ENCODE results near the gene ZNF629.

ZNF629 gene

DNA sequence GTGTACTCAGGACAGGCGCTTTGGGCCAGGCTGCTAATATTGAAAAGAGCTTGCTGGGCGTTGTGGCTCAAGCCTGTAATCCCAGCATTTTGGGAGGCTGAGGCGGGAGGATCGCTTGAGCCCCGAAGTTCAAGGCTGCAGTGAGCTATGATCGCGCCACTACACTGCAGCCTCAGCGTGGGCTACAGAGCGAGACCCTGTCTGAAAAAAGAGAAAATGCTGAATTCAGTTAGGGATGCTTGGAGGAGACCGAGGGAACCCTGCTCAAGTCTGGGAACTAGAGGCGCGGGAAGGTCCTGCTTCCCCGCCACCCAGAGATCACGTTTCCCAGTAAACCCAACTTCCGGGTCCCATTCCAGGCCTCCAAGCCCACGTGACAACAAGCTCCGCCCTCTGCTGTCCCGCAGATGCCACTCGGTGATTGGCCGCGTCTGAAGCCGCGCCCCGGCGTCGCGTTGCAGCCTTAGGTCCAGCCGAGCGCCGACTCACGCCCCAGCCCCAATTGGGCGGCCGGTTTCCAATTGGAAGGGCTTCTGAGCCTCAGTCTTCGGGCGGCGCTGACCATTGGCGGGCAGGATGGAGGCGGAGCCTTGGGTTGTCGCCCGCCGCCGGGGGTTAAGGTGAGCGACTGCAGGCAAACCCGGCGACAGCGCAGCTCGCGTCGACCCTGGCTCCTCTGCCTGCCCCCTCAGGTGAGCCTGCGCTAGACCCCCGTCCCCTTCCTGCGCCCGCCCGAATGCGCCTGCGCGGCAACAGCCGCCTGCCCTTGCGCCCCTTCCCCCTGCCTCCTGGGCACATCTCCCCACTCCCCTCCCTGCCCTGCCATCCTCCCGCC lies 39.0 kb downstream of the ZNF629 start, which contains the start of gene PHKG2:
Gene PHKG2, plus strand, starts transcription at position 627 of the 835 bp plus-strand sequence. CDS start 396 bp downstream, outside the sequence.
- in situ Hi-C loops (cut with MboI; ENCODE audit: low pct_unique_long_range_greater_than_20kb, low sequenced_read_pairs, unreplicated experiment) = no loop called here
- peak; percentile 98 for DNase-seq (ENCODE audit: low spot score)
- TF ChIP-seq CTCF (IDR thresholded peaks at IDR 0.05; ENCODE audit: extremely low read depth, insufficient read depth, missing control alignments) = no peak

DNA sequence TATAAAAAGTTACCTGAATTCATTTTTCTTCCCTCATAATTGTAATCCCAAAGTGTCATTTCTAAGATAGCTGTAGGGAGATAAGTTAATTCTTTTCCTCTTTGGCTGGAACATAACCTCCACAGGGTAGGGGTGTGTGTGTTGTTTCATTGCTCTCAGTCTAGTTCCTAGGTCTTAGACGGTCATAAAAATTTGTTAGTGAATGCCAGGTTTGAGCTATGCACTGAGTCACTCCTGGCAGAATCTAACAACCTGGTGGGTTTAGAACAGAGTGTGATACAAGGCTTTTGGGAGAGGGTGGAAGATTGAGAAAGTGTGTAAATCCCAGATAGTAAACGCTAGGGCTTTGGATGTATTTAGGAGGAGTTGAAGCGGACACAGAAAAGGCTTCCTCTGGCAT lies 39.7 kb downstream of the ZNF629 start:
- no peak for TF ChIP-seq CTCF (IDR thresholded peaks at IDR 0.05; ENCODE audit: extremely low read depth, insufficient read depth, missing control alignments)
- in situ Hi-C loops (cut with MboI; ENCODE audit: low pct_unique_long_range_greater_than_20kb, low sequenced_read_pairs, unreplicated experiment) = no loop called here
- no peak for DNase-seq (ENCODE audit: low spot score)

DNA sequence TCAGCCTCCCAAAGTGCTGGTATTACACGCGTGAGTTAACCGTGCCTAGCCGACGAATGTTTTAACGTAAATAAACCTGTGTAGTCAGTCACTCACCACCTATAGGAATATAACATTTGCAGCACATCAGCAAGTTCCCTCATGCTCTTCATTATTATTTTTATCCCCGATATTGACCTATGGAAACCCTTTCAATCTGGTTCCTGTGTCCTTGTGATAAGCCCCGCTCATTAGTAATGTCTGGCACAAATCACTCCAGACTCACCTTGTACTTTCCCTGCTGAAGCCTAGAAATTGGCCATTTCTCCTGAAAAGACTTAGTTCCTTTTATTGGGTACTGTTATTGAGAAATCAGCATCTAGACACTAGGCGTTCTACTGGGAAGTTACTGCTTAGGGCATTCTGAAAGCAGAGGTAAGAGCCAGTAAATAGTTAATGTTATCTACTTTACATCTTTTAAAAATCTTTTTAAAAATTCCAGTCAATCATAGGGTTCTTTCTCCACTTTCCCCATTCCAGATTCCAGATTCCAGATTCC lies 40.3 kb downstream of the ZNF629 start:
- DNase-seq (ENCODE audit: low spot score) = no peak
- no peak for TF ChIP-seq CTCF (IDR thresholded peaks at IDR 0.05; ENCODE audit: extremely low read depth, insufficient read depth, missing control alignments)

GRCh38 chr16:30745082-30745481 lies 41.9 kb downstream of the ZNF629 start:
- no peak for TF ChIP-seq CTCF (IDR thresholded peaks at IDR 0.05; ENCODE audit: extremely low read depth, insufficient read depth, missing control alignments)
- no peak for DNase-seq (ENCODE audit: low spot score)
- in situ Hi-C loops (cut with MboI; ENCODE audit: low pct_unique_long_range_greater_than_20kb, low sequenced_read_pairs, unreplicated experiment) = no loop called here

More for the DNA sequence above, 40.3 kb downstream of the ZNF629 start:
- in situ Hi-C loops (cut with MboI; ENCODE audit: low pct_unique_long_range_greater_than_20kb, low sequenced_read_pairs, unreplicated experiment) = no loop called here

- in situ Hi-C loops (cut with MboI; ENCODE audit: low pct_unique_long_range_greater_than_20kb, low sequenced_read_pairs, unreplicated experiment) = no loop called here
- no peak for TF ChIP-seq CTCF (IDR thresholded peaks at IDR 0.05; ENCODE audit: extremely low read depth, insufficient read depth, missing control alignments)
- no peak for DNase-seq (ENCODE audit: low spot score)
Observed at GRCh38 chr16:30744183-30744582, 42.8 kb downstream of the ZNF629 start.

- no peak for TF ChIP-seq CTCF (IDR thresholded peaks at IDR 0.05; ENCODE audit: extremely low read depth, insufficient read depth, missing control alignments)
- no peak for DNase-seq (ENCODE audit: low spot score)
- in situ Hi-C loops (cut with MboI; ENCODE audit: low pct_unique_long_range_greater_than_20kb, low sequenced_read_pairs, unreplicated experiment) = no loop called here
Observed at GRCh38 chr16:30743716-30744115, 43.3 kb downstream of the ZNF629 start.

All from GM13977 (cell line).